Measurements from ENCODE around the gene ART5. TPM values are rescaled to one million over a fixed set of nuclear protein-coding genes. Genes with fewer than 3 reads are reported as not detected.
A peak's percentile ranks its signal among the peaks of the same experiment; 100 is the strongest.
"Not testable (repeated sequence)": the region's sequence is repeated elsewhere in the genome, so short reads cannot be mapped to it uniquely, and the experiment has no call there.

The ART5 gene
- total and polyA plus RNA-seq, 8 donors, result 0.45 to 0.62 TPM; not detected in 6

GRCh38 chr11:3660960-3661359 lies 19.2 kb upstream of the ART5 start:
- Histone ChIP-seq H3K4me3 (no peak overlapping the region), H3K9me3 (no peaks in the 10 kb centered on the region), H3K27me3 (peaks cover 0 to 3% (median 0%) of the 10 kb centered on the region in 3 donors), H3K4me1 (no peaks in the 10 kb centered on the region), H3K36me3 (peaks cover 7 to 22% (median 17%) of the 10 kb centered on the region in 4 donors), H3K27ac (no peak overlapping the region)
- DNase-seq, result no peak
- WGBS, 5 donors, result 63 to 75% (median 70%) methylated on average over 2 of the region's 2 CpGs
- intact Hi-C loops (cut with DNase I; ENCODE audit: low total_unique reads), result no loop called here
- TF ChIP-seq POLR2AphosphoS5 (IDR thresholded peaks at IDR 0.05) (no peak), EP300 (IDR thresholded peaks at IDR 0.05) (no peak), CTCF (IDR thresholded peaks at IDR 0.05) (no peak), POLR2A (IDR thresholded peaks at IDR 0.05) (no peak)

- Histone ChIP-seq H3K9me3 (no peaks in the 10 kb centered on the region), H3K36me3 (peaks cover 0 to 11% (median 6%) of the 10 kb centered on the region in 4 donors), H3K4me1 (no peaks in the 10 kb centered on the region), H3K27ac (no peak overlapping the region), H3K4me3 (no peak overlapping the region), H3K27me3 (peaks cover 0 to 3% (median 0%) of the 10 kb centered on the region in 3 donors)
- no peak for TF ChIP-seq POLR2A (IDR thresholded peaks at IDR 0.05)
- TF ChIP-seq CTCF (IDR thresholded peaks at IDR 0.05), result no peak
- no peak for TF ChIP-seq POLR2AphosphoS5 (IDR thresholded peaks at IDR 0.05)
- TF ChIP-seq EP300 (IDR thresholded peaks at IDR 0.05), result no peak
- DNase-seq, result peak in 1 of 2 donors; percentile 41
- intact Hi-C loops (cut with DNase I; ENCODE audit: low total_unique reads), result no loop called here
- WGBS, 5 donors, result 59 to 85% (median 82%) methylated on average over 6 to 33 of the region's 33 CpGs
These were observed 18.1 kb upstream of the ART5 start for GRCh38 chr11:3659595-3660515.

- Histone ChIP-seq H3K9me3 (no peaks in the 10 kb centered on the region), H3K4me1 (no peaks in the 10 kb centered on the region), H3K27me3 (peaks cover 0 to 3% (median 0%) of the 10 kb centered on the region in 3 donors), H3K27ac (no peak overlapping the region), H3K4me3 (no peak overlapping the region), H3K36me3 (no peaks in the 10 kb centered on the region)
- TF ChIP-seq POLR2AphosphoS5 (IDR thresholded peaks at IDR 0.05), result no peak
- no peak for TF ChIP-seq POLR2A (IDR thresholded peaks at IDR 0.05)
- no peak for TF ChIP-seq CTCF (IDR thresholded peaks at IDR 0.05)
- TF ChIP-seq EP300 (IDR thresholded peaks at IDR 0.05), result no peak
- WGBS, 5 donors, result 91 to 96% (median 92%) methylated on average over 7 to 8 of the region's 8 CpGs
- DNase-seq, result no peak
- intact Hi-C loops (cut with DNase I; ENCODE audit: low total_unique reads), result no loop called here
These were observed 16.5 kb upstream of the ART5 start for GRCh38 chr11:3658252-3658651.

- DNase-seq; H3K4me1 ChIP-seq; H3K36me3 ChIP-seq; intact Hi-C loops (cut with DNase I; ENCODE audit: low total_unique reads); H3K27ac ChIP-seq; H3K27me3 ChIP-seq; H3K9me3 ChIP-seq; H3K4me3 ChIP-seq: not testable (repeated sequence)
- 78 to 80% (median 79%) methylated on average over 5 of the region's 5 CpGs for WGBS, 5 donors
These were observed 15.5 kb upstream of the ART5 start for GRCh38 chr11:3657331-3657730.

- TF ChIP-seq CTCF (IDR thresholded peaks at IDR 0.05) (no peak), POLR2A (IDR thresholded peaks at IDR 0.05) (no peak), POLR2AphosphoS5 (IDR thresholded peaks at IDR 0.05) (no peak), EP300 (IDR thresholded peaks at IDR 0.05) (no peak)
- no peak overlapping the region for H3K4me3 ChIP-seq
- no peak overlapping the region for H3K27ac ChIP-seq
- WGBS, 5 donors, result 87 to 93% (median 91%) methylated on average over 3 of the region's 3 CpGs
- no peaks in the 10 kb centered on the region for H3K4me1 ChIP-seq
- DNase-seq, result no peak
- H3K9me3 ChIP-seq, result no peaks in the 10 kb centered on the region
- no peaks in the 10 kb centered on the region for H3K36me3 ChIP-seq
- H3K27me3 ChIP-seq, result peaks cover 0 to 3% (median 0%) of the 10 kb centered on the region in 3 donors
- intact Hi-C loops (cut with DNase I; ENCODE audit: low total_unique reads), result no loop called here
These were observed 13.8 kb upstream of the ART5 start for GRCh38 chr11:3655547-3655946.

GRCh38 chr11:3652514-3652913 lies 10.7 kb upstream of the ART5 start:
- H3K27ac ChIP-seq; H3K4me3 ChIP-seq; intact Hi-C loops (cut with DNase I; ENCODE audit: low total_unique reads); H3K4me1 ChIP-seq; DNase-seq; H3K36me3 ChIP-seq; H3K9me3 ChIP-seq: not testable (repeated sequence)
- peaks cover 0 to 11% (median 0%) of the 10 kb centered on the region in 3 donors for H3K27me3 ChIP-seq
- WGBS, 5 donors, result 77 to 98% (median 92%) methylated on average over 2 to 3 of the region's 3 CpGs

- H3K9me3 ChIP-seq; H3K4me3 ChIP-seq; H3K4me1 ChIP-seq; H3K27ac ChIP-seq; intact Hi-C loops (cut with DNase I; ENCODE audit: low total_unique reads); H3K36me3 ChIP-seq; DNase-seq: not testable (repeated sequence)
- peaks cover 0 to 11% (median 4%) of the 10 kb centered on the region in 3 donors for H3K27me3 ChIP-seq
- 21 to 43% (median 27%) methylated on average over 9 of the region's 9 CpGs for WGBS, 5 donors
These were observed 7.6 kb upstream of the ART5 start for GRCh38 chr11:3649374-3649773.
